C1 segment of cervical spinal cord (tissue), 14 donors: ENCODE results near the gene DCTN1.
"Not testable (repeated sequence)": the region's sequence is repeated elsewhere in the genome, so short reads cannot be mapped to it uniquely, and the experiment has no call there.

Experiments used
- DNase-seq, 14 donors: peaks; one replicate each; lab custom pipeline; 2025; lab: John Stamatoyannopoulos, UW

Gene DCTN1

GRCh38 chr2:74372674-74373073, 7.4 kb downstream of the DCTN1 start:
- DNase-seq = peak in 1 of 14 donors; percentile 11

- DNase-seq = no peak
These were observed 8.7 kb downstream of the DCTN1 start for GRCh38 chr2:74371421-74371820.

- no peak for DNase-seq
These were observed 10.1 kb downstream of the DCTN1 start for GRCh38 chr2:74369976-74370375.

GRCh38 chr2:74368499-74368898, 11.6 kb downstream of the DCTN1 start:
- DNase-seq = no peak

- no peak for DNase-seq
These were observed 12.3 kb downstream of the DCTN1 start for GRCh38 chr2:74367789-74368188.

GRCh38 chr2:74366036-74366435, 14.1 kb downstream of the DCTN1 start:
- DNase-seq = no peak

- peak in 6 of 14 donors; percentile 9 to 61 (median 24) for DNase-seq
These were observed 15.3 kb downstream of the DCTN1 start for GRCh38 chr2:74364533-74365505.

GRCh38 chr2:74361327-74361726, 18.8 kb downstream of the DCTN1 start:
- no peak for DNase-seq

- DNase-seq = peak in 1 of 14 donors; percentile 5
These were observed 22.5 kb downstream of the DCTN1 start for GRCh38 chr2:74357627-74358026.

- no peak for DNase-seq
These were observed 30.2 kb downstream of the DCTN1 start for GRCh38 chr2:74349889-74350288.

GRCh38 chr2:74347742-74348141, 32.4 kb downstream of the DCTN1 start:
- DNase-seq = no peak

- DNase-seq = no peak
These were observed 32.8 kb downstream of the DCTN1 start for GRCh38 chr2:74347303-74347702.

- no peak for DNase-seq
These were observed 34.7 kb downstream of the DCTN1 start for GRCh38 chr2:74345272-74345943.

- DNase-seq = no peak
These were observed 36.8 kb downstream of the DCTN1 start, which contains the start of gene SLC4A5 for GRCh38 chr2:74343316-74343715. Gene SLC4A5 (minus strand): TSS chr2:74343416. CDS start chr2:74315023, 28,393 bp downstream.

- not testable (repeated sequence) for DNase-seq
These were observed 43.9 kb downstream of the DCTN1 start for GRCh38 chr2:74336227-74336626.

- DNase-seq = peak in 11 of 14 donors; percentile 4 to 79 (median 51)
These were observed 45.2 kb downstream of the DCTN1 start for GRCh38 chr2:74334931-74335333.

GRCh38 chr2:74333896-74334586, 46.1 kb downstream of the DCTN1 start:
- peak in 2 of 14 donors; percentile 24 to 97 for DNase-seq

GRCh38 chr2:74333175-74333574, 46.9 kb downstream of the DCTN1 start:
- peak in 1 of 14 donors; percentile 28 for DNase-seq

GRCh38 chr2:74332550-74333174, 47.4 kb downstream of the DCTN1 start:
- peak in 1 of 14 donors; percentile 28 for DNase-seq

- DNase-seq = no peak
These were observed 51.5 kb downstream of the DCTN1 start for GRCh38 chr2:74328573-74328972.

- no peak for DNase-seq
These were observed 52.0 kb downstream of the DCTN1 start for GRCh38 chr2:74328074-74328473.
